K562 treated with DMSO at 1 percent for 12 hours (cell line): ENCODE results near the gene ARMH1. TPM values are rescaled to one million over a fixed set of nuclear protein-coding genes. Genes with fewer than 3 reads are reported as not detected.

Experiments
- total RNA-seq: library from RNA; unstranded; fragments of 300-600 nt; gene quantifications from 2 replicates; pipeline ENCODE4 v1.2.3, GENCODE V29; 2022; ENCODE audit not compliant: insufficient read depth

Gene ARMH1
- total RNA-seq = not detected in 2 replicates

DNA sequence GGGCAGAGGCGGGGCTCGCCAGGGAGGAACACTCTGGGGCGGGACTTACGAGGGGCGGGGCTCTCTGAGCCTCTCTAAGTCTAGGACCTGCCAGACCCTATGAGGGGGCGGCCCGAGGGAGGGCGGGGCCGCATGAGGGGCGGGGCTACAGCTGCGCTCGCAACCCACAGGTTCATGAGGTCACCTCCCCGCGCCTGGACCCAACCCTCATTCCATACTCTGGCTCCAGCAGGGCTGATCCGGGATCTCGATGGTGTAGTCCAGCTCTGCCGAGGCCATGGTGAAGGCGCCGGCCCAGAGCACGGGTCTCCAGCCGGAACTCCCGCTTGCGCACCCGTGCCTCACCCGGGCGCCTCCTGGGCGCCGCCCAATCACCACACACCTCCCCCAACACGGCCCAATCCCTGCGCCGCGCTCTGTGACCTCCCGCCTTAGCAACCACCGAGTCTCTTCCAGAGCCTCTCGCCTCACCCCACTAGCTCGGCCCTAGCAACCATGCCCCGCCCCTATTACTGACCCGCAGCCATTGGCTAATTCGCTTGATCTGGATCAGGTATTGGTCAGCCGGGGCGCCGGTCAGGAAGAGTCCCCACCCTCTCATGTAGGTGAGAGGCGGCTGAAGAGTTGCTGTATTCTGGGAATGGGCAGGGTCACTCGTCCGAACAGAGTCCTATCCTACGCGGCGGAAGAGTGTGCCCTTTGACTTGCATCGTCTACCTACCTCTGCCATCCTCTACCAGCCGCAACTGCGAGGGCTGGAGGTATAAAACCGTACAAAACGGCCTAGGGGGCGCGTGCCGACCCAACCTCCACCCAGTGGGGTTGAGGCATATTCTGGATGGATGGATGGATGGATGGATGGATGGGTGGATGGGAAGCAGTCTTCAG is at the start of gene ARMH1, which contains the start of gene TMEM53:
TSS of gene ARMH1 (plus strand) at position 602 of the 888 bp plus-strand sequence. CDS start 14,984 bp downstream, outside the sequence.
TSS of gene TMEM53 (minus strand) at position 369 of the 888 bp plus-strand sequence. CDS start at position 279, 90 bp downstream.

DNA sequence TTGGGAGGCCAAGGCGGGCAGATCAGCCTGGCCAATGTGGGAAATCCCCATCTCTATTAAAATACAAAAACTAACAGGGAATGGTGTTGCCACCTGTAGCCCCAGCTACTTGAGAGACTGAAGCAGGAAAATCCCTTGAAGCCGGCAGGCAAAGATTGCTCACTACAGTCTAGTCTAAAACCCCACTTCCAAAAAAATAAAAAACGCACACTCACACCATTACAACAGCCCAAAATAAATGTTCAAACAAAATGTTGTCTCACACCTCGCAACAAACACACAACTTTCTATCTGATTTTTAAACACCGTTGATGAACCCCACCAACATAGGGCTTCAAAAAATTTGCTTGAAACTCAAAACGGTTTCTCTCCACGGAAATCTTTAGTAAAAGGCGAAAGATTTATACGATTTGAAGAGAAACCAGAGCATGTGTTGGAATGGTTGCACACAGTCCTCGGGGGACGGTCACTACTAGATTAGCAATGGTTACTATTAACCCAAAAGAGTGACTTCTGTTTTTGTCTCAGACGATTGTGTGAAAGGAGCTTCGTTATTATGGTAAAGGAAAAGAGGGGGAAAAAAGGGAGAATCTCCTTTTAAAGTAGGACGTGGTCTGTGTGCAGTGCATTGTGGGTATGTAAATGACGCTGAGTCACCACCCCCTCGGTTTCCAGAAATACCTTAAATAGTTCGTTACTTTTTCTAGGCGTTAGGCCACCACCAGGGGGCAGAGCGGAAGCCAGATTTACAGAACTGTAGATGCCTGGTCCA is 56.4 kb downstream of the ARMH1 start, which contains the start of gene RNU5D-1:
TSS of gene RNU5D-1 (minus strand) at position 430 of the 772 bp plus-strand sequence.

DNA sequence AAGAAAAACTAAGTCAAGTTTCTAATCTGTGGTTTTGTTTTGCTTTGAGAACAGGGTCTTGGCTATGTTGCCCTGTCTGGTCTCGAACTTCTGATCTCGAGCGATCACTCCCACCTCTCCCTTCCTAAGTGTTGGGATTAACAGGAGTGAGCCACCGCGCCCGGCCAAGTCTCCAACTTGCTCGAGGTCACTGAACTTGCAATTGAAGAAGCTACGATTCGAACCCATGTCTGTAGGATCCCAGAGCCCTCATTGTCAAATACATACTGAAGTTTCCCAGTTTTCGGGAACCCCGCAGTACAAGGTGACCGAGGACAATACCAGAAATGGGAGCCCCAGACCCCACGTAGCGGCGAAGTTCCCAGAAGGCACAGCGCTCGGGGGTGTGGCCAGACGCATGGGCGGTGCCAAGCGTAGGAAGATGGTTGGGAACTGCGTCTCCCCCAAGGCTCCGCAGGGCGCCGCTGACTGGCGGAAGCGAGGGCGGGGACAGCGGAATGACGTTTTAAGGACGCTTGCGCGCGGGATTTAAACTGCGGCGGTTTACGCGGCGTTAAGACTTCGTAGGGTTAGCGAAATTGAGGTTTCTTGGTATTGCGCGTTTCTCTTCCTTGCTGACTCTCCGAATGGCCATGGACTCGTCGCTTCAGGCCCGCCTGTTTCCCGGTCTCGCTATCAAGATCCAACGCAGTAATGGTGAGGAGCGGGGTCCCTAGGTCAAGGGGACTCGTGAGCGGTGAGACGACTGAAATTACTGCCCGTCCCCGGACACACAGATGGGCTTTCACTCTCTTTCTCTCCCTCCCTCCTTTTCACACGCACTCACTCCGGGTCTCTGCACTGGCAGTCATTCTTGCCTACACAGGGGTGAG is 65.0 kb downstream of the ARMH1 start, which contains the start of gene KIF2C:
TSS of gene KIF2C (plus strand) at position 531 of the 872 bp plus-strand sequence. CDS start at position 627, 96 bp downstream.

Other genes with a start within 250 kb of the ARMH1 start
- gene TMEM53, start 233 bp upstream of the ARMH1 start, total RNA-seq = 11.5 and 13.9 TPM in 2 replicates
- gene RNU5D-1, start 56.5 kb downstream of the ARMH1 start, total RNA-seq = not detected in 2 replicates
- 147 and 212 TPM in 2 replicates for gene KIF2C, start 65.1 kb downstream of the ARMH1 start, total RNA-seq
- gene RPS8, start 100.8 kb downstream of the ARMH1 start, total RNA-seq = 5,947 and 7,007 TPM in 2 replicates
- not detected in 2 replicates for gene BEST4, start 113.5 kb downstream of the ARMH1 start, total RNA-seq
- 20.0 and 20.4 TPM in 2 replicates for gene PLK3, start 125.7 kb downstream of the ARMH1 start, total RNA-seq
- gene DYNLT4, start 132.6 kb downstream of the ARMH1 start, total RNA-seq = not detected in 2 replicates
- gene BTBD19, start 133.8 kb downstream of the ARMH1 start, total RNA-seq = 1.6 and 3.0 TPM in 2 replicates
- gene PTCH2, start 168.5 kb downstream of the ARMH1 start, total RNA-seq = 0.58 and 1.1 TPM in 2 replicates